HEK293T (cell line): ENCODE results near the gene WNT5A.

Experiments
- CTCF ChIA-PET: fragments of 350-600 bp; formaldehyde crosslinking; extraction: SDS; loops from one replicate; lab custom pipeline; 2021; ENCODE audit warnings: antibody characterized with exemption, inconsistent platforms; lab: Yijun Ruan, JAX
- POLR2A ChIA-PET: fragments of 350-600 bp; formaldehyde crosslinking; extraction: SDS; loops from one replicate; lab custom pipeline; 2020; ENCODE audit warnings: antibody characterized with exemption, inconsistent platforms; lab: Yijun Ruan, JAX
- DNase-seq: peaks from one replicate; pipeline ENCODE4 v3.0.0; 2012; ENCODE audit warnings: mixed read lengths; ENCODE audit errors: extremely low spot score
- ARNT ChIP-seq: fragments of 450-650 bp; IDR thresholded peaks from 2 replicates; pipeline ENCODE4 v1.6.1; 2017; ENCODE audit warnings: mild to moderate bottlenecking
- BHLHE40 ChIP-seq: fragments of 450-650 bp; IDR thresholded peaks from 2 replicates; pipeline ENCODE4 v1.6.1; 2016; ENCODE audit warnings: mild to moderate bottlenecking, moderate library complexity, borderline replicate concordance
- CTBP1 ChIP-seq: fragments of 450-650 bp; IDR thresholded peaks from 2 replicates; pipeline ENCODE4 v1.6.1; 2016; ENCODE audit warnings: borderline replicate concordance
- ELF4 ChIP-seq: fragments of 450-650 bp; IDR thresholded peaks from 2 replicates; pipeline ENCODE4 v1.6.1; 2017; ENCODE audit warnings: antibody characterized with exemption
- FOXA1 ChIP-seq: fragments of 450-650 bp; IDR thresholded peaks from 2 replicates; pipeline ENCODE4 v1.6.1; 2016; ENCODE audit warnings: mild to moderate bottlenecking
- FOXK2 ChIP-seq: fragments of 450-650 bp; IDR thresholded peaks from 2 replicates; pipeline ENCODE4 v1.6.1; 2016; ENCODE audit warnings: mild to moderate bottlenecking
- FOXM1 ChIP-seq: fragments of 450-650 bp; IDR thresholded peaks from 2 replicates; pipeline ENCODE4 v1.6.1; 2017; ENCODE audit warnings: mild to moderate bottlenecking, borderline replicate concordance
- HDGF ChIP-seq: fragments of 450-650 bp; IDR thresholded peaks from 2 replicates; pipeline ENCODE4 v1.6.1; 2017; ENCODE audit warnings: antibody characterized with exemption, borderline replicate concordance
- L3MBTL2 ChIP-seq: fragments of 450-650 bp; conservative IDR thresholded peaks from 2 replicates; pipeline ENCODE4 v1.6.1; 2016; ENCODE audit warnings: mild to moderate bottlenecking
- LEF1 ChIP-seq: fragments of 450-650 bp; IDR thresholded peaks from 2 replicates; pipeline ENCODE4 v1.6.1; 2017; ENCODE audit warnings: mild to moderate bottlenecking, borderline replicate concordance
- NFRKB ChIP-seq: fragments of 450-650 bp; IDR thresholded peaks from 2 replicates; pipeline ENCODE4 v1.6.1; 2016; ENCODE audit warnings: mild to moderate bottlenecking, moderate library complexity
- SP1 ChIP-seq: fragments of 450-650 bp; IDR thresholded peaks from 2 replicates; pipeline ENCODE4 v1.6.1; 2017
- SUZ12 ChIP-seq: fragments of 450-650 bp; IDR thresholded peaks from 2 replicates; pipeline ENCODE4 v1.6.1; 2016; ENCODE audit warnings: mild to moderate bottlenecking
- TARDBP ChIP-seq: fragments of 450-650 bp; IDR thresholded peaks from 2 replicates; pipeline ENCODE4 v1.6.1; 2016
- ZNF384 ChIP-seq: fragments of 450-650 bp; IDR thresholded peaks from 2 replicates; pipeline ENCODE4 v1.6.1; 2016
- TF ChIP-seq, protein P1 (sequence below): fragments of 450-650 bp; IDR thresholded peaks from 2 replicates; pipeline ENCODE4 v1.6.1; 2016

WNT5A gene

GRCh38 chr3:55524565-55525244 is 37.6 kb upstream of the WNT5A start:
- no peak for TF ChIP-seq CTBP1
- no peak for TF ChIP-seq FOXK2
- CTCF ChIA-PET = interaction anchor here (0.7 kb wide), 1 partner anchor 47 kb away, joined by 3 read pairs; no protein-coding TSS in a partner anchor
- POLR2A ChIA-PET = no interaction called here
- no peak for DNase-seq

- ChIA-PET CTCF (interaction anchor here (0.5 kb wide), 1 partner anchor 170 kb away, joined by 3 read pairs; no protein-coding TSS in a partner anchor), POLR2A (no interaction called here)
- no peak for DNase-seq
- TF ChIP-seq, protein P1, sequence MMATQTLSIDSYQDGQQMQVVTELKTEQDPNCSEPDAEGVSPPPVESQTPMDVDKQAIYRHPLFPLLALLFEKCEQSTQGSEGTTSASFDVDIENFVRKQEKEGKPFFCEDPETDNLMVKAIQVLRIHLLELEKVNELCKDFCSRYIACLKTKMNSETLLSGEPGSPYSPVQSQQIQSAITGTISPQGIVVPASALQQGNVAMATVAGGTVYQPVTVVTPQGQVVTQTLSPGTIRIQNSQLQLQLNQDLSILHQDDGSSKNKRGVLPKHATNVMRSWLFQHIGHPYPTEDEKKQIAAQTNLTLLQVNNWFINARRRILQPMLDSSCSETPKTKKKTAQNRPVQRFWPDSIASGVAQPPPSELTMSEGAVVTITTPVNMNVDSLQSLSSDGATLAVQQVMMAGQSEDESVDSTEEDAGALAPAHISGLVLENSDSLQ = no peak
- TF ChIP-seq BHLHE40 = no peak
- TF ChIP-seq CTBP1 = no peak
- no peak for TF ChIP-seq SUZ12
- no peak for TF ChIP-seq ZNF384
- TF ChIP-seq FOXK2 = no peak
- no peak for TF ChIP-seq HDGF
- TF ChIP-seq L3MBTL2 = no peak
- no peak for TF ChIP-seq NFRKB
Observed at GRCh38 chr3:55523471-55523870, 36.4 kb upstream of the WNT5A start.

DNA sequence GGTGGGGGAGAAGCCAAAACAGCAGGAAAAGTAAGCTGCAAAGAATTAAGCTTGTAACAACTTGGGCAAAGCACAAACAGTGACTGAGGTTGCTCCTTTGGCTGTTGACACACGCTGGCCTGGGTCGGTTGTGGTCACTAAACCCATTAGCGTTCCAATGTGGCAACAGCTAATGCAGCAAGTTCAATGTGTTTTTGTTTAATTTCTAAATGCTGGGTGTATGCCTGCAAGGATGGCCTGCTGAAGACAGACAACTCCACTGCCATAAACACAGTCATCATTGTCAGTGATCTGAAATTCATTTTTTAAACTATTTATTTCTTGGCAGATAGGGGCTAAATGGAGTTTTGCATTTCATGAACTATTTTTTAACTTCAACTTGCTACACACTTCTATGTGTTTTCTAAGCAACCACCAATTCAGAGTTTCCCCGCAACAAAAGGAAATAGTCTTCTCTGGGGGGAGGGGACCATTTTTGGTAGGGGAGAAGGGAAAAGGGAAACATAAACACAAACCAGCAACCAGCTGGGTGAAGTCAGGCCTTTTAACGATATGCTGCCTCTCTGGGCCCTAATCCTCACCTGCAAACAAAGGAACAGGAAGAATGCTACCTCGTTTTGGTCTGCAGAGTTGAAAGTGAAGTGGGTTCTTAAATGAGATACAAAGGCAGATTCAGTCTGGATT is 34.8 kb upstream of the WNT5A start:
- TF ChIP-seq CTBP1 = no peak
- no peak for TF ChIP-seq SP1
- no peak for TF ChIP-seq ELF4
- TF ChIP-seq FOXM1 = no peak
- TF ChIP-seq, protein P1 = no peak
- no peak for TF ChIP-seq TARDBP
- no peak for TF ChIP-seq NFRKB
- TF ChIP-seq LEF1 = no peak
- TF ChIP-seq L3MBTL2 = no peak
- no peak for TF ChIP-seq FOXK2
- no peak for TF ChIP-seq ZNF384
- no peak for TF ChIP-seq HDGF
- TF ChIP-seq ARNT = no peak
- TF ChIP-seq SUZ12 = no peak
- no peak for TF ChIP-seq BHLHE40
- no peak for TF ChIP-seq FOXA1
- CTCF ChIA-PET = no interaction called here
- POLR2A ChIA-PET = no interaction called here
- no peak for DNase-seq

GRCh38 chr3:55521064-55521737 is 34.1 kb upstream of the WNT5A start:
- ChIA-PET POLR2A (no interaction called here), CTCF (no interaction called here)
- TF ChIP-seq SP1 (no peak), L3MBTL2 (no peak), HDGF (no peak), FOXK2 (no peak), ELF4 (no peak), FOXM1 (no peak), LEF1 (no peak), SUZ12 (no peak), FOXA1 (no peak), CTBP1 (no peak), NFRKB (no peak)
- TF ChIP-seq, protein P1 = no peak
- no peak for DNase-seq

- DNase-seq = no peak
- no peak for TF ChIP-seq ELF4
- TF ChIP-seq, protein P1 = no peak
- no peak for TF ChIP-seq NFRKB
- TF ChIP-seq SUZ12 = no peak
- no peak for TF ChIP-seq L3MBTL2
- no peak for TF ChIP-seq ZNF384
- no peak for TF ChIP-seq FOXM1
- no peak for TF ChIP-seq CTBP1
- TF ChIP-seq SP1 = no peak
- TF ChIP-seq FOXA1 = no peak
- no peak for TF ChIP-seq ARNT
- CTCF ChIA-PET = no interaction called here
- POLR2A ChIA-PET = interaction anchor here (1.1 kb wide), 1 partner anchor 32 kb away, joined by 3 read pairs; the partner anchor contains the start of gene WNT5A
Observed at GRCh38 chr3:55519019-55519418, 31.9 kb upstream of the WNT5A start.
